C1 segment of cervical spinal cord (tissue), 14 donors: ENCODE data around the gene SMAD5.

Source experiments
- DNase-seq, 14 donors: peaks; one replicate each; lab custom pipeline; 2025; lab: John Stamatoyannopoulos, UW

Gene SMAD5

GRCh38 chr5:136215812-136216211 lies 83.2 kb downstream of the SMAD5 start:
- no peak for DNase-seq

DNA sequence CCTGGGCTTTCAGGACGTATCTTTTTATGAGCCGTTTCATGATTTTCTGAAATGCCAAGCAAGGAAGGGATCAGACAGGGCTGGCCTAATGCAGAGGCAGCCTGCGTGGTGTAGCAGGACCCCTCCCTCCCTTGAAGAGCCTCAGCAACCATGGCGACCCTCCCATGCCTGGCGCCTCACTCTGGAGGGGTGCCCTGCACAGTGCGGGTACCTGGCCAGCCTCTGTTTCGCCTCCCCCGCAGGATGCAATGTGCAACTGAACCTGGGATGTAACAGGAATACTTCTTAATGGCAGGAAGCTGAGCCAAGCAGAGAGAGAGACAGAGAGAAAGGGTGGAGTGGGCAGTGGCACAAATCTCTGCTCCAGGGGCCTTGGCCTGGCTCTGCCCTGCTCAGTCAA lies 83.6 kb downstream of the SMAD5 start:
- DNase-seq: no peak

GRCh38 chr5:136221340-136221739 lies 88.7 kb downstream of the SMAD5 start:
- no peak for DNase-seq

DNA sequence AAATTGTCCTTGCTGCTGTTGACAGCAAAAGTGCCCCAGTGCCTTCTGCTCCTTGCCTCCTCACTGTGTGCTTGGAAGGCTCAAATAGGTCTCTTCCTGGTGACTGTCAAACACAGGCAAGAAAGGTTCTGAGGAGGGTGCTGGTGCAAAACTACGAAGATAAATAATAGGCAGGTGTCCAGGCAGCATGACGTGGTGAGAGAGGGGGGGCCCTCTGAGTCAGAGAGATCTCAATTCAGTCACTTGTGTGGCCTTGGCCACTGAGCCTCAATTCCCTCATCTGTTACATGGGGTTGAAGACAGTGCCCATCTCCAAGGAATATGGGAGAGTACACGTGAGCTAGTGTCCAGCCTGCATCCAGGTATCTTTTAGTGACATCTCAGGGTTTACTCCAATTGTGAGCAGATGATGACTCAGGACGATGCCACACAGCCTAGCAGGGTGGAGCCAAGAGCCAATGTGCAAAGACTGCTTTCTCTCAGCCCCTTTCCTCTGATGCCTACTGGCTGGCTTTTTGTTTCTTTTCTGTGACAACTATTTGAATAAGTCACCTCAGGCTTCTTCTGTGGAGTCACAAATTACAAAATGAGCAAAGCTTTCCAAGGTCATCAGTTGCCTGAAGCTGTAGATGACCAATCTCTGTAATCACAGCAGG lies 90.1 kb downstream of the SMAD5 start:
- no peak for DNase-seq

DNA sequence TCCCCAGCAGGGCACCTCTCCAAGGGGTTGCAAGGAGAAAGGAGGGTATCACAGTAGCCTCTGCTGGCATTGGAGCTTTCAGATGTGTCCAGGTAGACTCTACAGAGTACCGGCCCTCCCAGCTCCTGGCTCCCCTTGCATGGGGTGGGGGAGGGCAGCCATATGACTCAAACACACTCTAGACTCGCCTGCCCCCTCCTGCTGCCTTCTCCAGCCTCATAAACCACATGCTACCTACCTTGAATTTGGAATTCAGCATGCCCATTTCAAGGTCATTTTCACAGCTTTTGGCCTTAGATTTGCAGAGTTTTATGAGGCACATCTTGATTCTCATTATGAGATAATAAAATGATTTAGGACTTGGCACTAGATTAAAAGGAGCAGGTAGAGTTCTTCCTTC lies 93.2 kb downstream of the SMAD5 start:
- DNase-seq: no peak

DNA sequence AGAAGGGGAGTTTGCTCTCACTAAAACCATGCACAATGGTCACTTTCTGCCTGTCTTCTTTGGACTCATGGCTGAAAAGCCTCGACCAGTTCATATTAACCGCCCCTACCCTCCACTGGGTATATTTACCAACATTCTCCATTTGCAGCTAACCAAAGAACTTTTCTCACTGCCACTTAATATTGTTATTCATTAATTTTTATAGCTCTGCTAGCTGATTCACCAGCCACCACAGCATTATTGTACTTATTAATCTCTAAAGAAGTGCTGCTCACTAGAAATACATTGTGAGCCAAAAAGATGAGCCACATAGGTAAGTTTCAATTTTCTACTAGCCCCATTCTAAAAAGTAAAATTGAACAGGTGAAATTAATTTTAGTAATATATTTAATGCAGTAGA lies 93.8 kb downstream of the SMAD5 start:
- no peak for DNase-seq

- DNase-seq: no peak
These were observed 95.6 kb downstream of the SMAD5 start for GRCh38 chr5:136228136-136228757.

DNA sequence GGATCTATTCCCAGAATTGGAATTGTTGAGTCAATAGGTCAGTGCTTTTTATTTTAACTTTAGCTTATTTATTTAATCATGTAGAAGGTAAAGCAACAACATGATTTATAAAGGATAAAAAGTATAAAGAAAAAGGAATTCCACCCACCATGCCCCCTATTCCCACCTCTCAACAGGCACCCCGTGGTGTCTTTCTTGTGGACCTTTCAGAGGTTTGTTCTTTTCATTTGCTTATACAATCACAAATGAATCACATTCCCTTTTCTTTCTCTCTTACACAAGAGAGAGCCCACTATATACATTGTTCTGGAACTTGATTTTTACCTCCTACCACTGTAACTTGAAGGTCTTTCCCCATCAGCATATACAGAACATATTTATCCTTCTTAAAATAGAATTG lies 97.5 kb downstream of the SMAD5 start:
- no peak for DNase-seq

- DNase-seq: no peak
These were observed 99.7 kb downstream of the SMAD5 start for GRCh38 chr5:136232316-136232715.
